ENCODE results near the gene FMC1.
A peak's percentile ranks its signal among the peaks of the same experiment; 100 is the strongest.
"Not testable (repeated sequence)": the region's sequence is repeated elsewhere in the genome, so short reads cannot be mapped to it uniquely, and the experiment has no call there.

Gene FMC1, protein sequence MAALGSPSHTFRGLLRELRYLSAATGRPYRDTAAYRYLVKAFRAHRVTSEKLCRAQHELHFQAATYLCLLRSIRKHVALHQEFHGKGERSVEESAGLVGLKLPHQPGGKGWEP

DNA sequence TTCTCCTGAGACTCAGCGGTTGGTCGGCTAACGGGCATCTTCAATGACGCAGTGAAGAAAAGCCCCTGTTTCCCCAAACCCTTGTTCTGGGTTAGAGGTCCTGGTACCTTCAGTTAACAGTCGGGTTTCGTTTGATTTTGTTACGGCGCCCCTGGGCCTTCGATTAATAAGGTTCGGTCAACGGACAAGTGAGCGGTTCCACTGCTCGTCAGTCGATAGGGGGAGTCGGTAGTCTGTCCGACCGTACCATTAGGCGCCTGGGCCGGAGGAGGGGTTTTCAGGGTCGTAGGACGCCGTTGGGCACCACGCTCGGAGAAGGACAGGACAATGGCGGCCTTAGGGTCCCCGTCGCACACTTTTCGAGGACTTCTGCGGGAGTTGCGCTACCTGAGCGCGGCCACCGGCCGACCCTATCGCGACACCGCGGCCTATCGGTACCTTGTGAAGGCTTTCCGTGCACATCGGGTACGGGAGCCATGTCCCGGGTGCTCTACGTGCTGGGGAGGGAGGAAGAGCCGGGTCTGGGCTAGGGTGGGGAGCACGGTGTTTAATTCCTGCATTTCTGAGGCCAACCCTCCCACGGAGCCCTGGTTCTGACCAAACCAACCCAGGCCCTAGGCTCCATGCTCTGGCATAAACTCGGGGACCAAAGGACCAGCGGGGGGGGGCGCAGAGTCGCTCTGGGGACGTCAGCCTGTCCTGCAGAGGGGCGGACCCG is at the start of gene FMC1:
FMC1 (plus strand) TSS at position 280 of the 718 bp plus-strand sequence; CDS start at position 328, 48 bp downstream.
- peak; percentile 95 for DNase-seq

DNA sequence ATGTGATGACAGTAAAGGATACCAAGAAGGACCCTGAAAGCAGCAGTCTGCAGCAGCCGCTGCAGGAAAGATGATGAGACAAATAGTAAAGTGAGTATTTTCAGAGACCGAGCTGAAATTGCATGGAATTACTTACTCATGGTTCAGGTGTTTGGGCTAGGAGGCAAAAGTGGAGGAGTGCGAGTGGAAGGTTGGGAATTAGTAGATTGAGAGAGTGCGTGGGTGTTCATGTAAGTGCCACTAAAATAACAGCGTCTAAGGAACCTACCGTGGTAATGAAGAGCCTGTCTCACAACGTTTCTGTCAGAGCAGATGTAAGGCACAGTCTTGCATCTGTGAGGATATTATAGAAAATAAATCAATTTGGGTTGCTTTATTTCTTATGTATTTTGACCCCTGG is 48.3 kb upstream of the FMC1 start:
- no peak for DNase-seq

DNA sequence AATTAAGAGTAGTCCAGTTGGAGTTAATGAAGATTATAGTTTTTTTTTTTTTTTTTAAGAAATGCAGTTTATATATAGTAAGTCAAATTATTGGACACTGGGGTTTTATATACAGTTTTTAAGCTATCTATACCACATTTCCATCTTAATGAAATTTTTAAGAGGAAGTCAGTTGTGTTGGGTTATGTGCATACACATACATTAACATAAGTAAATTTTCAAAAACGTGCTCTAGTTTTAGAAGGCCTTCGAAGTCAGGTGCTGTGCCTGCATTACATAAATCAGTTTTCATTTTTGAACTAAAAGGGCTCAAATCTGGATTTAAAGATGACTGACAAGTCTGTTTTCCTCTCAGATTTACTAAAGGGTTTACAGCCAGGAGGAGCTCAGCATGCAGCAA is 47.6 kb upstream of the FMC1 start:
- DNase-seq = no peak

DNA sequence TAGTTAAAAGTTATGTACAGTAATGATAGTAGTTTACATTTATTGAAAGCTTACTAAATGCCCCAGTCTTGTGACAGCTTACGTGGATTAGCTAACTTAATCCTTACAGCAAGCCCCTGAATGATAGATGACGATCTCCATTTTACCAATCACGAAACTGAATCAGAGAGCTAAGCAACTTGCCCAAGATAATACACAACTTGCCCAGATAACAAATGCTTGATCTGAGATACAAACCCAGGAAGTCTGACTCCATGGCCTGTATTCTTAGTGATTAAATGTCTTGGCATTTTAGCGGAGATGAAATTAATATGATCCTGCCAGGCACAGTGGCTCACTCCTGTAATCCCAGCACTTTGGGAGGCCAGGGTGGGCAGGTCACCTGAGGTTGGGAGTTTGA is 46.9 kb upstream of the FMC1 start:
- no peak for DNase-seq

DNA sequence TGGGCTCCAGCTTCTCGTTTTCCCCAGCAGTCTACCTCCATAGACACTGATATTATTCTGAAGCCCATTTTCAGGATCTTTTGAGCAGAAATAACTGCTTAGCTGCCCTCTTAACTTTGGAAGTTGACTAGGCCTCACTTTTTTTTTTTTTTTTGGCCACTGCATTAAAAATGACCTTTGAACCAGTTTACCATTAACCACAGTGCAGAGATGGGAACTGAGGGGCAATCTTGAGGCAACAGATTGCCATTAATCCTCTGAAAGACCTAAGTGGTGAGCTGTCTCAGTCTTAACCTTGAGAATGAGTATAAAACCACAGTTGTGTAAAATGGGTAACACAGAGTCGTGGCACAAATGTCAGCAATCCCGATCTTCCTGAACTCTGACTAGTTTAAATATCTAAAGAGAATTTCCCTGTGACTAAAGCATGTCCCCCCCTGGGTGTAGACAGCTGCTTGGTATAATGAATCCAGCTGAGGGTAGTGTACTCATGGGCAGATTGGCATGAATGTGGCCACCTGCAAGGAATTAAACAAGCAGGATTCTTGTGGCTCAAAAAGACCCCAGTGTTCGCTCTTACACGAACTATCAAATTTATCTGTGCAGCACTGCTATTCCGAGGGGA is 46.1 kb upstream of the FMC1 start:
- no peak for DNase-seq

DNA sequence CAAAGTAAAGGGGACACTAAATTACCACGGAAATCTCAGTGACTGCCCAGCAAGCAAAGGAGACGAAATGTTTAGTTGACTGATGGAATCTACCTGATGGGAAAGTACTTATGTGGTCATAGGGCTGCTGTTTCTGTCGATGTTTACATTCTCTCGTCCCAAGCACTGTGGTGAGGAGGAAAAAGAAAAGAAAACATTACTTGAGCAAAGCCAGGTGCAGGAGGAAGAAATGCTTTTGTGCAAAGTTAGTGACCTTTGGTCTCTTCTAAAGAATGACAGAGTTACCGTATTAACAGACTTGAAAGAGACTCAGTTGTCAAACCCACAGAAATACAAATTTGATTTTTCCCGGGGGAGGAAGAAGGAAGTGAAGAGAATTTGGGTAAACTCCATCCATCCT is 43.3 kb upstream of the FMC1 start:
- no peak for DNase-seq

DNA sequence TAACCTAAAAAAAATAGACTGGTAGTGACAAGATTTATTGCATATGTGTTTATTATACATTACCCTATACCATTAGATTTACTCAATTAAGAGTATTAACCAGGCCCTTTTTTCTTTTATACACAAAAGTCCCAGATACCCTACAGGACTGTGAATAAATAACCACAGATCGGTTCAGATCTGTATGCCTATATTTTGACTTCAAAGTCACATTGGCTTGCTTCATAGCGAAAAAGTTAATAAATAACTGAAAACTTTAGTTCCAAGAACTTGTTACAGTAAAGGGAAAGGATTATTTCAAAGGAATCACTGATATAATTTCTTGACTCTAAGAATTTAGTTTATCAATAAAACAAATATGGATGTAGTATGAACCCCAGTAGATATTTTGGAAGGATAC is 41.8 kb upstream of the FMC1 start:
- DNase-seq = no peak

DNA sequence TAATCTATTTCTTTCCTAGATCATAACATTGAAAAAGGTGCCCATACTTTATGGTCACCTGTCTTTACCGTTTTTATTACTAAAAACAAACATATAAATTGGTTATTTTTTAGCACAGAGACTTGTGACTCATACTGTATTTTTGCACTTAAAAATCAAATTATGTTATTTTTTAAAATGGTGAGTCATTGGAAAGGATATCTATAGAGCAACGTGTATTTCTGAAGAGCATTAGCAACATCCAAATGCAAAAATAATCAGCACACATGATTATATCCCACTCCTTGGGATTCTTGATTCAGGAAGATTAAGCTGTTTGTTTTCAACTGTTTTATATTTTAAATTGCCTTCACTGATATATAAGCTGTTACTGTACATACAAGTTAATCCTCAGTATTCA is 40.7 kb upstream of the FMC1 start:
- no peak for DNase-seq

DNA sequence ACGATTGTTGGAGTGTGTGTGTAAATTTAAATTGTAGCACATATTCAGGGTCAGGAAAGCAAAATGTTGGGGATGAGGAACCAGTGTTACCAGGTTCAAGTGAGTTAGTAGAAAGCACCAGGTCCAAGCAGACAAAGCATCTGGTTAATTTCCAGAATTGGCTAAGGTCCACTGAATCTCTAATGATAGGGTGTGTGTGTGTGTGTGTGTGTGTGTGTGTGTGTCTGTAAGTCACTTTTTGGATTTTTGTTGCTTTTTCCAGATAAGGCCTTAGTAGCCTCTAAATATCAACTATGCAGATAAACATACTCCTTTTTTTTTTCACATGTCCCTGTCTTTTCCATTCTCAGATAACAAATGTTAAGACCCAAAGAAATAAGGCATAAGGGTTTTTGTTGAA is 36.6 kb upstream of the FMC1 start:
- DNase-seq = no peak

DNA sequence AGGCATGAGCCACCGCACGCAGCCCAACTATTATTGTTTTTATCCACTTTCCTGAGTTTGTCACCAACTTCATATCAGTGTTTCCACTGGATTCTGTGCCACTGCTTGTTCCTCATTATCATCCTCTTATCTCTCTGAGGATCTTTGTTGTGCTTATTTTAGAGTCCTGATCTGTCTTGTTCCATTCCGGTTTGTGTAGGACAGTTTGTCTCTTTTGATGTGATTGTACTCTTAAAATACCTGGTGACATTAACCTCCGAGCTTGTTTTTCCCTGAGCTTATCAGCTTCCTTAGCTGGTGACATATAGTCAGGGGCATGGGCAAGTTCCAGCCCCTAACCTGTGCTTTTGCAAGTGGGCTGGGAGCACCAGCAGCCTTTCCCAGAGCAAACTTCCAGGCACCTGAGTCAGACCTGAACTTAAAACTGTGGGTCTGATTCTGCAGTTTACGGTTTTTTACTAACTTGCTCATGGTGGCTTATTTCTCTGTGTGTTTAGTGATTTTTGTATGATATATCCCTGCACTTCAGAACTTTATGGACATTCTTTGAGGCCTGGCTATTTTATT is 23.1 kb upstream of the FMC1 start:
- no peak for DNase-seq

DNA sequence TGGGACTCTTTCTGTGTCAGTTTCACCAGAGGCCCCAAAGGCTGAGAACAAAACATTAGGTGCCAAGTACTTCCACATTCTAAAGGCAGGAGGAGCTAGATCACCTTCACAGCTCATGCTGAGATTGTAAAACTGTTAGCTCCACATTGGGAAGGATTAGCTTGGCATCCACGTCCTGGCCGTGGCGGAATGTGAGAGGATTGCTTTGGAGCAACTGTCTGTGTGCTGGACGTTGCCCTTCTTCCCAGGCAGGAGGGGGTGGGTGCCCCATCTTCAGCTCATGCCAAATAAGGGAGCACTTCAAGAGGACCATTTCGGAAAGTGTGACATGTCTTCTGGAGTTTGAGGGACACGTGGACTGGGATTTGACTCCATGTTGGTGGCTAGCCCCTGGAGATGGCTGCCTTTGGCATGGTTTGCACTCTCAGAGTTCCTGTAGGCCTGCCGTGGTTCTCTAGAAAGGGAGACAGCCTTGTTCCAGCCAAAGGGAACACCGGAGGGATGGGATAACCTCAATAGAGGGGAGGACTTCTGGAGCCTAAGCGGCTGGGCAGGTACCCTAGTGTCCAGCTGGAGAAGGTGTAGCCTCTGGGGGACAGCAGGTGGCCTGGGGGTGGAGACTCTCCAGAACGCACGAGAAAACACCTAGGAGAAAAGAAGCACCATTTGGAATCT is 19.9 kb upstream of the FMC1 start:
- DNase-seq = no peak

DNA sequence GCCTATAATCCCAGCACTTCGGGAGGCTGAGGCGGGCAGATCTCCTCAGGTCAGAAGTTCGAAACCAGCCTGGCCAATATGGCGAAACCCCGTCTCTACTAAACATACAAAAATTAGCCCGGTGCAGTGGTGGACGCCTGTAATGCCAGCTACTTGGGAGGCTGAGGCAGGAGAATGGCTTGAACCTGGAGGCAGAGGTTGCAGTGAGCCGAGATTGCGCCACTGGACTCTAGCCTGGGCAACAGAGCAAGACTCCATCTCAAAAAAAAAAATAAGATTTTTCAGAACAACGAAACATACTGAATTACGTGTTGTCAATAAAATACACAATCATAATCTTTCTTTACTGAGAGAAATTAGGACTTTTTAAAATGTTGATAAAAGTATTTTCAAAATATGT is 16.4 kb upstream of the FMC1 start:
- not testable (repeated sequence) for DNase-seq

DNA sequence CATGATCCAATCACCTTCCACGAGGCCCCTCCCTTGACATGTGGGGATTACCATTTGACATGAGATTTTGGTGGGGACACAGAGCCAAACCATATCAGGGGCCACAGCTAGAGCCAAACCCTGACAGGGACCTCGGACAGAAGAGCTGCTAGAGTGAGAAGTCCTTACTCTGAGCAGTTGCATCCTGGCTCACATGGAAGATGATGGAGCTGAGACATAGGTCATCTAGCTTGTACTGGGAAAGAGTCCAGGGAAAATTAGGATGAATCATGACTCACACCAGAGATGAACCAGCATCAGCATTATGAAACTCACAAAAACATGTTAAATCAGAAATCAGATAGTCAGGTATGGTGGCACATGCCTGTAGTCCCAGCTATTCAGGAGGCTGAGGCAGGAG is 12.8 kb upstream of the FMC1 start:
- no peak for DNase-seq

DNA sequence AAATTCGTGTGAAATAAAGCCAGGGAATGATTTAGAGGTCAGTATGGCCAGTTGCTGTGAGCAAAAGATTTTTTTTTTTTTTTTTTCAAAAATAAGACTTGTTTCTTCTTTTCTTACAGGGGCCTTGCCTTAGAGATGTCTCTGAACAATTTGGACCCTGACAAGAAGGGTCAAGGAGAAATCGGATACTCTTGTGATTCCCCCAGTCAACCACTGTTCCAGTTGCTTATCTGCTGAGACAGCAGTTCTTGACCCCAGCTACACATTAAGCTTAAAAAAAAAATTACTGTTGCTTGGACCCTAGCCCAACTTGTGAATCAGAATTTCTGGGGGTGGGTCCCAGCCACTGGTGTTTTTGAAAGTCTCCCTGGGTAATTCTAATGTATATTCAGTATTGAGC is 12.0 kb upstream of the FMC1 start:
- no peak for DNase-seq

DNA sequence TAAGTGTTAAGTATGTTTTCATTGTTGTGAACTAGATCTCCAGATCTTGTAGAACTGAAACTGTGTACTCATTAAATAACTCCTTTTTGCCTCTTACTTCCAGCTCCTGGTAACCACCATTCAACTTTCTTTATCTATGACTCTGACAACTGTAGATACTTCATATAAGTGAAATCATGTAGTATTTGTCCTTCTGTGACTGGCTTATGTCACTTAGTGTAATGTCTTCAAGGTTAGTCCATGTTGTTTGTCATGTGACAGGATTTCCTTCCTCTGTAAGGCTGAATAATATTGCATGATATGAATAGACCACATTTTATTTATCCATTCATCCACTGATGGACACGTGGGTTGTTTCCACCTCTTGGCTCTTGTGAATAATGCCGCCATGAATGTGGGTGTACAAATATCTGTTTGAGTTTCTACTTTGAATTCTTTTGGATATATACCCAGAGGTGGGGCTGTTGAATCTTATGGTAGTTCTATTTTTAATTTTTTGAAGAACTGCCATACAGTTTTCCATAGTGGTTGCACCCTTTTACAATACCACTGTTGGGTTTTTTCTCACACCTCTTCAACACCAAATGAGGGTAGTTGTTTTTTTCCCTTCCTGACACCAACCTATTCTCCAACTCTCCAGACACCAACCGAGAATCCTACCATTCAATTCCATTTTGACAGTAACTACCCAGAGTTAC is 10.7 kb upstream of the FMC1 start:
- DNase-seq = no peak

DNA sequence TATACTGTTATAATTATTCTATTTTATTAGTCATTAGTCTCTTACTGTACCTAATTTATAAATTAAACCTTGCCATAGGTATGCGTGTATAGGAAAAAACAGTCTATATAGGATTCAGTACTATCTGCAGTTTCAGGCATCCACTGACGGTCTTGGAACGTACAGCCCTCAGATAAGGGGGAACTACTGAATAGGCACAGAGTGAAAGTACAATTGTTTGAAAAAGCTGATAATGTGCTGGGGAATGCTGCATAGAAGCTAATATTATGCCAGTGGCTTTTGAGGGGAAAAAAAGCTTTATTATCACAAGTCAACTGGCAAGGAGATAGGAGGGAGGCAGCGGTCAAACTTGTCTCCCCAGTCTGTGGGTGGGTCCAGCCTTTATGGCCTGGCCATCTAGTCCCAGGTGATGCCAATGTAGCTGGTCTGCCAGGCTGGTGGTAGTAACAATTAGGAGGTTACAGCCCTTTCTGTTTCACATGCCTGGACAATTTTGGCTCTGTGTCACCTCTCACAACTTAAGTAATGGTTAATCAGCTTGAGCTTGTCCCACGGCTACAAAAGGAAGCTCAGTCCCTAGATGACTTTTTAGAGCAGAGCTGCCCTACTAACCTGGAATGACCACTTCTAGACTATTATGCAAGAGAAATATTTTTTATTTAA is 8.3 kb upstream of the FMC1 start:
- DNase-seq = no peak

DNA sequence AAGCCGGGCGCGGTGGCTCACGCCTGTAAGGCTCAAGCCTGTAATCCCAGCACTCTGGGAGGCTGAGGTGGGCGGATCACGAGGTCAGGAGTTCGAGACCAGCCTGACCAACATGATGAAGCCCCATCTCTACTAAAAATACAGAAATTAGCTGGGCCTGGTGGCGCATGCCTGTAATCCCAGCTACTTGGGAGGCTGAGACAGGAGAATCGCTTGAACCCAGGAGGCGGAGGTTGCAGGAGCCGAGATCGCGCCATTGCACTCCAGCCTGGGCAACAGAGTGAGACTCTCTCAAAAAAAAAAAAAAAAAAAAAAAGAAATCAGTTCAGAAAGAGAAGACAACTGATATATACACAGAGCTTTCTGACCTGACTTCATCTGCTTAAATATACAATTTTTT is 7.7 kb upstream of the FMC1 start:
- not testable (repeated sequence) for DNase-seq

DNA sequence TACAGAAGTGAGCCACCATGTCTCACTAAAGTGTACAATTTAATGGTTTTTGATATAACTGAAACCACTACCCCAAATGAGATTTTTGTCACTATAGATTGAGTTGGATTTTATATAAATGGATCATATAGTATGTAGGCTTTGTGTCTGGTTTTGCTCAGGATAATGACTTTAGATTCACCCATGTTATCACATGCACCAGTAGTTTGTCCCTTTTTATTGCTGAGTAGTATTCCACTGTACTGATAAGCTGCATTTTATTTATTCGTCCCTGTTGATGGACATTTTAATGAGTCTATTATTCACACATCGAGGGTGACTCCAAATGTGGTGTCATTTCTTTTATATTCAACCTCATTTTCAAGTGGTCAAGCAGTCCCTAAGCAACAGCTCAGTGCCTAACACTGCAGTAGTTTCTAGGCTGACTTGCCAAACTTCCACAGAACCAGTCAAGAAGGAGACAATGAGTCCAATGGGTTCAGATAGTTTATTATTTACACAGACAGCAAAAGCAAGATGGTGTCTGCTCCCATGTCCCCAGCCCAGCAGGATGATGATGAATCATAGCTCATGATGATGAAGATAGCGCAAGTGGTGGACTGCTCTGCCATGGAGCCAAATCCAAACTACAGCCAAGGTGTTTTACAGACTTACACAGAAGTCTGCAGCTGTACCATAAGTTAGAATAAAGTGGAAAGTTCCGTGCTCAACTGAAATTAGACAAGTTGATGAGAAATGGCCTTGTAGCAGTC is 6.6 kb upstream of the FMC1 start:
- DNase-seq = no peak

DNA sequence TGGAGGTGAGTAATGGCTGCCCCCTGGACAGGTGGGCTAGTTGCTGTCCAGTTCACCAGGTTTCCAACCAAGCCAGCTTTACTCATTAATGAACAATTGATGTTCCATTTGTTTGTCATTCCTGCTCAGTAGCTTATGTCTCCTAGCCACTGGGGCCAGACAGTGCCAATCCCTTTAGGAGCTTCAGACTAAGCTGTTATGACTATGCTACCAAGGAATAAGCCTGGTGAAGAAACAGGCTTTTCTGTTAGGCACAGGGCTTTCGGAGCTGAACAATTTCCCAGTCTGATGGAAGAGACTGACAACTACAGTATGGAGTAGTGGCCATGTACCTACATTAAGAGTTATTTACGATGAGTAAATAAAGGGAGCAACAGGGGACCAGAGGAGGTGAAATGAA is 2.1 kb upstream of the FMC1 start:
- DNase-seq = no peak

DNA sequence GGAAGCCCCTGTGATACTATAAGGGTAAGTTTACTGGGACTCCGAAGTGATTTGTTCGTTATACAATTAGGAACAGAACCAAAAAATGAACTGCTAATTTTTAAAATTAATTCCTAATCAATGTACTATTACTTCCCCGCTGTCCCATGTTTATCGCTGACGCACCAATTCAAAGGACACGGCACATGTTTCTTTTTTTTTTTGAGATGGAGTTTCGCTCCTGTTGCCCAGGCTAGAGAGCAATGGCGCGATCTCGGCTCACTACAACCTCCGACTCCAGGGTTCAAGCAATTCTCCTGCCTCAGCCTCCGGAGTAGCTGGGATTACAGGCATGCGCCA is 1.5 kb upstream of the FMC1 start:
- DNase-seq = no peak

DNA sequence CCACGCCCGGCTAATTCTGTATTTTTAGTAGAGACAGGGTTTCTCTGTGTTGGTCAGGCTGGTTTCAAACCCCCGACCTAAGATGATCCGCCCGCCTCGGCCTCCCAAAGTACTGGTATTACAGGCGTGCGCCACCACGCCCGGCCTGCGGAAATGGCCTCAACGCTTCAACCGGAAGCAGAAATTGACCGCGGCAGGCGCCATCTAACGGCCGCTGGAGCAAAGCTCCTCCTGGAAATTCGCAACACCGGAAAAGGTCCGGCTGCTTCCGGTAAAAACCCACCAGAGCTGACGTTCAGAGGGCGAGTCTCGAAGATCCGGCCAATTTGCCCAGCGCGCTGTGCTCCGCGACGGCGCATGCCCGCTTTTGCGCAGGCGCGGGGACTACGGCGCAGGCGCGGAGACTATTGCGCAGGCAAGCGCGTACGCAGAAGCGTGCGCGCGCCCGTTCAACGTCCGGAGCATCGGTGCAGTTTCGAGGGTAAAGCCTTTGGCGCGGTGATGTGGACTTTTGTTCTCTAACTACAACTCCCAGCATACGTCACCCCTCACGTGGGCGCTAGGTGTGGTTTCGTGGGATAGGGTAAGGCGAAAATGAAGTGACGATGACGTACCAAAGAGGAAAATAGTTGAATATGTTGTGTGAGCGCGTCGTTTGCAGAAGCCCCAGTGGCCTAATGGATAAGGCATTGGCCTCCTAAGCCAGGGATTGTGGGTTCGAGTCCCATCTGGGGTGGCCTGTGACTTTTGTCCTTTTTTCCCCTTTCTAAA is 915 bp upstream of the FMC1 start:
- peak; percentile 99 for DNase-seq

Measured in femur (tissue), 1 donor.